GM10248 (cell line): ENCODE results near the gene DUSP28.

ENCODE experiments used
- CTCF ChIA-PET: fragments of 300-600 bp; sonication (Branson Sonifier 250); formaldehyde crosslinking; extraction: SDS; loops from one replicate; lab custom pipeline; 2021; ENCODE audit warnings: antibody characterized with exemption; lab: Yijun Ruan, JAX
- POLR2A ChIA-PET: fragments of 350-650 bp; sonication (Branson Sonifier 250); formaldehyde crosslinking; extraction: SDS; loops from one replicate; lab custom pipeline; 2020; ENCODE audit warnings: antibody characterized with exemption; lab: Yijun Ruan, JAX
- DNase-seq: peaks from one replicate; pipeline ENCODE4 v3.0.0; 2012; ENCODE audit errors: extremely low spot score
- CTCF ChIP-seq: IDR thresholded peaks from 2 replicates; pipeline ENCODE4 v1.5.1; 2012; ENCODE audit warnings: mild to moderate bottlenecking, low read depth; ENCODE audit errors: extremely low read depth, missing control alignments, control extremely low read depth

The DUSP28 gene

GRCh38 chr2:240604291-240604938 is 44.3 kb downstream of the DUSP28 start:
- peak; percentile 56 for DNase-seq
- POLR2A ChIA-PET: no interaction called here

GRCh38 chr2:240604939-240605716 is 45.0 kb downstream of the DUSP28 start:
- DNase-seq: no peak
- CTCF ChIA-PET: interaction anchor here (0.8 to 1.0 kb wide), 2 partner anchors 16 to 38 kb away, joined by 3 read pairs; no protein-coding TSS in a partner anchor
- TF ChIP-seq CTCF: no peak

More at GRCh38 chr2:240604291-240604938, 44.3 kb downstream of the DUSP28 start:
- TF ChIP-seq CTCF: peak; percentile 40
- CTCF ChIA-PET: interaction anchor here (0.7 kb wide), 1 partner anchor 11 kb away, joined by 4 read pairs; no protein-coding TSS in a partner anchor

GRCh38 chr2:240605867-240606743 is 45.9 kb downstream of the DUSP28 start:
- no peak for TF ChIP-seq CTCF
- no peak for DNase-seq
- ChIA-PET CTCF (interaction anchor here (0.8 to 1.1 kb wide), 3 partner anchors 15 to 39 kb away, joined by 3 read pairs; no protein-coding TSS in a partner anchor), POLR2A (interaction anchor here (1.4 to 1.9 kb wide), 2 partner anchors 20 to 22 kb away, joined by 4 to 5 read pairs; partner anchors contain the start of gene CAPN10)

More at GRCh38 chr2:240604939-240605716, 45.0 kb downstream of the DUSP28 start:
- POLR2A ChIA-PET: interaction anchor here (1.9 kb wide), 1 partner anchor 21 kb away, joined by 4 read pairs; no protein-coding TSS in a partner anchor

GRCh38 chr2:240611601-240612210 is 51.5 kb downstream of the DUSP28 start:
- no peak for TF ChIP-seq CTCF
- POLR2A ChIA-PET: no interaction called here
- DNase-seq: no peak
- CTCF ChIA-PET: interaction anchor here (0.9 to 1.5 kb wide), 3 partner anchors 10 to 98 kb away, joined by 3 to 4 read pairs (median 3); no protein-coding TSS in a partner anchor
